SK-N-SH (cell line): ENCODE data around the gene ZNF3. TPM values are rescaled to one million over a fixed set of nuclear protein-coding genes. Genes with fewer than 3 reads are reported as not detected.

ENCODE experiments used
- CTCF ChIA-PET: fragments of 300-600, 350-600 bp; formaldehyde crosslinking; extraction: SDS; loops from one replicate; lab custom pipeline; 2021; lab: Yijun Ruan, JAX
- POLR2A ChIA-PET: fragments of 350-600 bp; sonication (Branson Sonifier 250); formaldehyde crosslinking; extraction: SDS; loops from one replicate; lab custom pipeline; 2020; ENCODE audit warnings: antibody characterized with exemption, inconsistent platforms; lab: Yijun Ruan, JAX
- DNase-seq: peaks from one replicate; pipeline ENCODE4 v3.0.0; 2012
- H2AFZ ChIP-seq: fragments of 200-600 bp; sonication (generic); 2 replicates; pipeline ENCODE4 v1.8.1; 2016; ENCODE audit warnings: antibody characterized with exemption, mild to moderate bottlenecking, low read depth
- H3F3A ChIP-seq: fragments of 200-600 bp; sonication (generic); replicated peaks from 2 replicates; pipeline ENCODE3; 2016; ENCODE audit warnings: antibody characterized with exemption, mild to moderate bottlenecking; ENCODE audit not compliant: insufficient read depth
- H3K27ac ChIP-seq, 2 experiments: fragments of 200-500 bp in 1 of 2; fragments of 200-600 bp in 1 of 2; sonication (Bioruptor generic) in 1 of 2; sonication (generic), shearing (Covaris generic) in 1 of 2; 2 replicates each; pipeline versions ENCODE4 v1.5.1 to v1.6.1; 2014 to 2016; ENCODE audit warnings: low read depth in 2 of 2, inconsistent platforms in 1 of 2, low read length in 1 of 2, mild to moderate bottlenecking in 1 of 2, mixed read lengths in 1 of 2
- H3K27me3 ChIP-seq: fragments of 200-600 bp; sonication (generic), shearing (Covaris generic); 2 replicates; pipeline ENCODE4 v1.6.1; 2016; ENCODE audit warnings: mixed run types; ENCODE audit not compliant: insufficient read depth
- H3K36me3 ChIP-seq, 2 experiments: fragments of 200-500 bp in 1 of 2; fragments of 200-600 bp in 1 of 2; sonication (Bioruptor generic) in 1 of 2; sonication (generic) in 1 of 2; replicated peaks in 1 of 2; 2 replicates each; pipeline versions ENCODE3 to v1.5.1; 2014 to 2016; ENCODE audit warnings: low read length in 1 of 2, mild to moderate bottlenecking in 1 of 2; ENCODE audit not compliant: insufficient read depth in 2 of 2, control insufficient read depth in 1 of 2
- H3K4me1 ChIP-seq, 2 experiments: fragments of 200-500 bp in 1 of 2; fragments of 200-600 bp in 1 of 2; sonication (Bioruptor generic) in 1 of 2; sonication (generic), shearing (Covaris generic) in 1 of 2; 2 replicates each; pipeline versions ENCODE4 v1.5.1 to v1.6.1; 2014 to 2016; ENCODE audit warnings: low read depth in 1 of 2, low read length in 1 of 2, mixed run types in 1 of 2; ENCODE audit not compliant: insufficient read depth in 2 of 2, control insufficient read depth in 1 of 2
- H3K4me2 ChIP-seq: fragments of 200-600 bp; sonication (generic), shearing (Covaris generic); 2 replicates; pipeline ENCODE4 v1.6.1; 2017; ENCODE audit warnings: mixed run types
- H3K4me3 ChIP-seq, 2 experiments: fragments of 200-500 bp in 1 of 2; fragments of 200-600 bp in 1 of 2; sonication (Bioruptor generic) in 1 of 2; sonication (generic), shearing (Covaris generic) in 1 of 2; 2 replicates each; pipeline versions ENCODE4 v1.5.1 to v1.8.1; 2014 to 2016; ENCODE audit warnings: low read depth in 2 of 2, inconsistent platforms in 1 of 2, low read length in 1 of 2, mild to moderate bottlenecking in 1 of 2, mixed read lengths in 1 of 2, moderate library complexity in 1 of 2
- H3K79me2 ChIP-seq: fragments of 200-600 bp; sonication (generic); 2 replicates; pipeline ENCODE4 v1.8.1; 2017; ENCODE audit warnings: mild to moderate bottlenecking; ENCODE audit not compliant: insufficient read depth
- H3K9ac ChIP-seq: fragments of 200-600 bp; sonication (generic); 2 replicates; pipeline ENCODE4 v1.6.1; 2017; ENCODE audit warnings: mixed run types
- H3K9me2 ChIP-seq: fragments of 200-600 bp; sonication (generic); 2 replicates; pipeline ENCODE4 v1.6.1; 2017; ENCODE audit warnings: mixed run types
- H3K9me3 ChIP-seq: fragments of 200-600 bp; sonication (generic); 2 replicates; pipeline ENCODE4 v1.6.1; 2017; ENCODE audit warnings: mixed run types, mild to moderate bottlenecking, moderate library complexity
- H4K20me1 ChIP-seq: fragments of 200-600 bp; sonication (generic); 2 replicates; pipeline ENCODE4 v1.6.1; 2017; ENCODE audit warnings: mild to moderate bottlenecking, mixed run types; ENCODE audit not compliant: insufficient read depth
- CHD2 ChIP-seq: fragments of 150-350 bp; IDR thresholded peaks from 2 replicates; pipeline ENCODE4 v1.6.1; 2018; ENCODE audit warnings: low read length; ENCODE audit not compliant: partially characterized antibody
- EZH2phosphoT487 ChIP-seq: fragments of 200-600 bp; sonication (generic); IDR thresholded peaks from 2 replicates; pipeline ENCODE4 v1.6.1; 2017; ENCODE audit warnings: low read depth, mixed run types, mild to moderate bottlenecking, antibody characterized with exemption, moderate library complexity, borderline replicate concordance
- FOSL2 ChIP-seq: IDR thresholded peaks from 2 replicates; pipeline ENCODE4 v1.4.0; 2012; ENCODE audit warnings: low read depth, mild to moderate bottlenecking, moderate library complexity, borderline replicate concordance
- FOXM1 ChIP-seq: IDR thresholded peaks from 2 replicates; pipeline ENCODE4 v1.4.0; 2012; ENCODE audit warnings: low read depth, mild to moderate bottlenecking
- GATA2 ChIP-seq: sonication (generic); formaldehyde crosslinking; IDR thresholded peaks from 2 replicates; pipeline ENCODE4 v1.5.0; 2020; ENCODE audit warnings: mild to moderate bottlenecking, missing genetic modification reagents
- JUND ChIP-seq: IDR thresholded peaks from 2 replicates; pipeline ENCODE4 v1.4.0; 2012
- POLR2AphosphoS5 ChIP-seq: IDR thresholded peaks from 2 replicates; pipeline ENCODE4 v1.6.1; 2012; ENCODE audit warnings: low read depth, low read length
- RAD21 ChIP-seq: IDR thresholded peaks from 2 replicates; pipeline ENCODE4 v1.6.1; 2012; ENCODE audit warnings: mild to moderate bottlenecking, low read length
- SIN3A ChIP-seq: IDR thresholded peaks from 2 replicates; pipeline ENCODE4 v1.6.1; 2012; ENCODE audit warnings: low read depth, mild to moderate bottlenecking, low read length, moderate library complexity, borderline replicate concordance
- SMC3 ChIP-seq: IDR thresholded peaks from 2 replicates; pipeline ENCODE4 v1.6.1; 2012; ENCODE audit warnings: low read depth, low read length, improper control_type of control experiment
- TAF1 ChIP-seq: IDR thresholded peaks from 2 replicates; pipeline ENCODE4 v1.6.1; 2012; ENCODE audit warnings: low read depth, mild to moderate bottlenecking, low read length, moderate library complexity, borderline replicate concordance
- WGBS: methylation state at CpG from one replicate; pipeline ENCODE4 v1.1.6; 2017; ENCODE audit warnings: low lambda C conversion rate; 5-methylcytosine and 5-hydroxymethylcytosine counted together
- polyA plus RNA-seq, 3 experiments: library from polyadenylated mRNA; depleted of rRNA; stranded (reverse); fragments of >200 nt; gene quantifications; 2 replicates each; pipeline ENCODE4 v1.2.3, GENCODE V29; 2012
- TF ChIP-seq, protein P1 (sequence below): IDR thresholded peaks from 2 replicates; pipeline ENCODE4 v1.4.0; 2012; ENCODE audit warnings: low read depth, borderline replicate concordance
- TF ChIP-seq, protein P2 (sequence below): IDR thresholded peaks from 2 replicates; pipeline ENCODE4 v1.4.0; 2012; ENCODE audit warnings: low read depth, borderline replicate concordance
- TF ChIP-seq, protein P3 (sequence below): fragments of 150-350 bp; IDR thresholded peaks from 2 replicates; pipeline ENCODE4 v1.6.1; 2017; ENCODE audit warnings: antibody characterized with exemption, low read length, low read depth, borderline replicate concordance
- TF ChIP-seq, protein P4 (sequence below): IDR thresholded peaks from 2 replicates; pipeline ENCODE4; 2012
- TF ChIP-seq, protein P5 (sequence below): fragments of 150-350 bp; IDR thresholded peaks from 2 replicates; pipeline ENCODE4 v1.6.1; 2016; ENCODE audit warnings: mild to moderate bottlenecking, low read depth, low read length

The ZNF3 gene
- polyA plus RNA-seq, 1 of the 3 experiments (the other 2 are of a cell fraction): 30.5 TPM

DNA sequence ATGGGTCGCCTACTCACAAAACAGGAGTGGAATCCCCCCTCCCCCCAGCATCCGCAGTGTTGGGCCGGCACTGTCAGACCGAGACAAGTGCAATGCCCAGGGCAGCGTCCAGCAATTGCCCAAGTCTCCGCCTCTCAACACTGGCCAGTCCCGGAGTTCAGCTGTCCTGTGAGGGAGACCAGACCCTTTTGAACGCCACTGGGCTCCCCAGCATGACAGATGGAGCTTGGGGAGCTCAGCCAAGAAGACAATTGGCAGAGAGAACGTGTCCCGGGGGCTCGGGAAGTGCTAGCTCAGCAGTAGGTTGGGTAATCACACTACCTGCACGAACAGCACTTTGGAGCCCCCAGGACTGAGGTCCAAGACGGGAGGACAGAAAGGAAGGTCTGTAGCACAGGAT lies 12.0 kb upstream of the ZNF3 start:
- peaks cover 76 to 77% of the 10 kb centered on the region in 2 experiments for H3K36me3 ChIP-seq
- H4K20me1 ChIP-seq: peaks cover 3% of the 10 kb centered on the region; the same call in 1 of the 2 replicates
- peaks cover 89% of the 10 kb centered on the region for H3K79me2 ChIP-seq
- H3K27me3 ChIP-seq: no peaks in the 10 kb centered on the region
- ChIA-PET POLR2A (interaction anchor here (1.0 to 7.5 kb wide), 2 partner anchors 7 to 36 kb away, joined by 4 to 98 read pairs; partner anchors contain the start of genes AP4M1 and MCM7), CTCF (no interaction called here)
- no peaks in the 10 kb centered on the region for H3K9me2 ChIP-seq
- DNase-seq: peak; percentile 52
- no peak overlapping the region for H3K9ac ChIP-seq
- H2AFZ ChIP-seq: no peak overlapping the region
- TF ChIP-seq RAD21 (no peak), CHD2 (peak; percentile 10), JUND (no peak; the same call in 1 of the 2 replicates), SMC3 (no peak), POLR2AphosphoS5 (no peak), FOSL2 (no peak), FOXM1 (no peak), GATA2 (CRISPR knock-in tag) (no peak), SIN3A (0 out of 2 replicates have a peak, but pooled peaks have one; percentile 10), TAF1 (no peak), EZH2phosphoT487 (no peak)
- TF ChIP-seq, protein P1, sequence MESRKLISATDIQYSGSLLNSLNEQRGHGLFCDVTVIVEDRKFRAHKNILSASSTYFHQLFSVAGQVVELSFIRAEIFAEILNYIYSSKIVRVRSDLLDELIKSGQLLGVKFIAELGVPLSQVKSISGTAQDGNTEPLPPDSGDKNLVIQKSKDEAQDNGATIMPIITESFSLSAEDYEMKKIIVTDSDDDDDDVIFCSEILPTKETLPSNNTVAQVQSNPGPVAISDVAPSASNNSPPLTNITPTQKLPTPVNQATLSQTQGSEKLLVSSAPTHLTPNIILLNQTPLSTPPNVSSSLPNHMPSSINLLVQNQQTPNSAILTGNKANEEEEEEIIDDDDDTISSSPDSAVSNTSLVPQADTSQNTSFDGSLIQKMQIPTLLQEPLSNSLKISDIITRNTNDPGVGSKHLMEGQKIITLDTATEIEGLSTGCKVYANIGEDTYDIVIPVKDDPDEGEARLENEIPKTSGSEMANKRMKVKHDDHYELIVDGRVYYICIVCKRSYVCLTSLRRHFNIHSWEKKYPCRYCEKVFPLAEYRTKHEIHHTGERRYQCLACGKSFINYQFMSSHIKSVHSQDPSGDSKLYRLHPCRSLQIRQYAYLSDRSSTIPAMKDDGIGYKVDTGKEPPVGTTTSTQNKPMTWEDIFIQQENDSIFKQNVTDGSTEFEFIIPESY: peak; percentile 5; the same call in 1 of the 2 replicates
- TF ChIP-seq, protein P2, sequence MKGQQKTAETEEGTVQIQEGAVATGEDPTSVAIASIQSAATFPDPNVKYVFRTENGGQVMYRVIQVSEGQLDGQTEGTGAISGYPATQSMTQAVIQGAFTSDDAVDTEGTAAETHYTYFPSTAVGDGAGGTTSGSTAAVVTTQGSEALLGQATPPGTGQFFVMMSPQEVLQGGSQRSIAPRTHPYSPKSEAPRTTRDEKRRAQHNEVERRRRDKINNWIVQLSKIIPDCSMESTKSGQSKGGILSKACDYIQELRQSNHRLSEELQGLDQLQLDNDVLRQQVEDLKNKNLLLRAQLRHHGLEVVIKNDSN: no peak
- TF ChIP-seq, protein P3, sequence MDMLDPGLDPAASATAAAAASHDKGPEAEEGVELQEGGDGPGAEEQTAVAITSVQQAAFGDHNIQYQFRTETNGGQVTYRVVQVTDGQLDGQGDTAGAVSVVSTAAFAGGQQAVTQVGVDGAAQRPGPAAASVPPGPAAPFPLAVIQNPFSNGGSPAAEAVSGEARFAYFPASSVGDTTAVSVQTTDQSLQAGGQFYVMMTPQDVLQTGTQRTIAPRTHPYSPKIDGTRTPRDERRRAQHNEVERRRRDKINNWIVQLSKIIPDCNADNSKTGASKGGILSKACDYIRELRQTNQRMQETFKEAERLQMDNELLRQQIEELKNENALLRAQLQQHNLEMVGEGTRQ: no peak
- TF ChIP-seq, protein P4, sequence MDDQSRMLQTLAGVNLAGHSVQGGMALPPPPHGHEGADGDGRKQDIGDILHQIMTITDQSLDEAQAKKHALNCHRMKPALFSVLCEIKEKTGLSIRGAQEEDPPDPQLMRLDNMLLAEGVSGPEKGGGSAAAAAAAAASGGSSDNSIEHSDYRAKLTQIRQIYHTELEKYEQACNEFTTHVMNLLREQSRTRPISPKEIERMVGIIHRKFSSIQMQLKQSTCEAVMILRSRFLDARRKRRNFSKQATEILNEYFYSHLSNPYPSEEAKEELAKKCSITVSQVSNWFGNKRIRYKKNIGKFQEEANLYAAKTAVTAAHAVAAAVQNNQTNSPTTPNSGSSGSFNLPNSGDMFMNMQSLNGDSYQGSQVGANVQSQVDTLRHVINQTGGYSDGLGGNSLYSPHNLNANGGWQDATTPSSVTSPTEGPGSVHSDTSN: no peak; the same call in 1 of the 2 replicates
- TF ChIP-seq, protein P5, sequence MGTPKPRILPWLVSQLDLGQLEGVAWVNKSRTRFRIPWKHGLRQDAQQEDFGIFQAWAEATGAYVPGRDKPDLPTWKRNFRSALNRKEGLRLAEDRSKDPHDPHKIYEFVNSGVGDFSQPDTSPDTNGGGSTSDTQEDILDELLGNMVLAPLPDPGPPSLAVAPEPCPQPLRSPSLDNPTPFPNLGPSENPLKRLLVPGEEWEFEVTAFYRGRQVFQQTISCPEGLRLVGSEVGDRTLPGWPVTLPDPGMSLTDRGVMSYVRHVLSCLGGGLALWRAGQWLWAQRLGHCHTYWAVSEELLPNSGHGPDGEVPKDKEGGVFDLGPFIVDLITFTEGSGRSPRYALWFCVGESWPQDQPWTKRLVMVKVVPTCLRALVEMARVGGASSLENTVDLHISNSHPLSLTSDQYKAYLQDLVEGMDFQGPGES: no peak
- 71% methylated on average over 9 of the region's 13 CpGs for WGBS
- no peak overlapping the region; a peak in 1 of 4 replicates for H3K4me3 ChIP-seq
- peak overlapping the region in 1 of 2 experiments; percentile 58; a peak in 1 of 4 replicates for H3K27ac ChIP-seq
- H3K9me3 ChIP-seq: no peaks in the 10 kb centered on the region
- no peak overlapping the region for H3K4me2 ChIP-seq
- H3K4me1 ChIP-seq: peaks cover 14 to 54% of the 10 kb centered on the region in 2 experiments
- H3F3A ChIP-seq: peaks cover 76% of the 10 kb centered on the region
